ENCODE results near the gene SMPD2.

GRCh38 chr6:109446541-109446940 lies 6.0 kb downstream of the SMPD2 start:
- TF ChIP-seq POLR2A (IDR thresholded peaks at IDR 0.05; ENCODE audit: low read depth, low read length): no peak
- TF ChIP-seq CTCF (IDR thresholded peaks at IDR 0.05; ENCODE audit: extremely low read depth in 1 of 2, insufficient read depth in 1 of 2, low read depth in 1 of 2, low read length in 2 of 2): no peak

Data from endothelial cell of umbilical vein (primary cell).